ENCODE measurements around the gene SORCS2. TPM values are rescaled to one million over a fixed set of nuclear protein-coding genes. Genes with fewer than 3 reads are reported as not detected.
"Not testable (repeated sequence)": the region's sequence is repeated elsewhere in the genome, so short reads cannot be mapped to it uniquely, and the experiment has no call there.

Gene SORCS2
- total RNA-seq, 2 donors from 2014 or later = 1.5 to 1.7 TPM

DNA sequence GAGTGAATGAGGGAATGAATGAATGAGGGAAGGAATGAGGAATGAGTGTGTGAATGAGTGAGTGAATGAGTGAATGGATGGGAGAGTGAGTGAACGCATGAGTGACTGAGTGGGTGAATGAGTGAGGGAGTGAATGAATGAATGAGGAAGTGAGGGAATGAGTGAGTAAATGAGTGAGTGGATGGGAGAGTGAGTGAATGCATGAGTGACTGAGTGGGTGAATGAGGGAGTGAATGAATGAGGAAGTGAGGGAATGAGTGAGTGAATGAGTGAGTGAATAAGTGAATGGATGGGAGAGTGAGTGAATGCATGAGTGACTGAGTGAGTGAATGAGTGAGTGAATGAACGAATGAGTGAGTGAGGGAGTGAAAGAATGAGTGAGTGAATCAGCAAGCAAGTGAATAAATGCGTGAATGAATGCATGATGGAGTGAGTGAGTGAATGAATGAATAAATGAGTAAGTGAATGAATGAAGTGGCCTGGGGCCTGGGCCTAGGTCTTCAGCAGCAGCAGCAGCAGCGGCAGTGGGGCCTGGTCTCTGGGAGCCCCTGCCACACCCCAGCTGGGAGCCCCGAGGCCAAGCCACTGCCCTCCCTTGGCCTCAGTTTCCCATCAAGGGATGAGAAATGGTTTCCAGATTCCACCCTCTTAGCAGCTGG lies 258.6 kb downstream of the SORCS2 start:
- Histone ChIP-seq H3K27ac (no peak overlapping the region), H3K27me3 (no peaks in the 10 kb centered on the region), H3K4me1 (no peaks in the 10 kb centered on the region), H3K4me3 (no peak overlapping the region), H3K9me3 (no peaks in the 10 kb centered on the region), H3K36me3 (no peaks in the 10 kb centered on the region)
- TF ChIP-seq, protein P1, sequence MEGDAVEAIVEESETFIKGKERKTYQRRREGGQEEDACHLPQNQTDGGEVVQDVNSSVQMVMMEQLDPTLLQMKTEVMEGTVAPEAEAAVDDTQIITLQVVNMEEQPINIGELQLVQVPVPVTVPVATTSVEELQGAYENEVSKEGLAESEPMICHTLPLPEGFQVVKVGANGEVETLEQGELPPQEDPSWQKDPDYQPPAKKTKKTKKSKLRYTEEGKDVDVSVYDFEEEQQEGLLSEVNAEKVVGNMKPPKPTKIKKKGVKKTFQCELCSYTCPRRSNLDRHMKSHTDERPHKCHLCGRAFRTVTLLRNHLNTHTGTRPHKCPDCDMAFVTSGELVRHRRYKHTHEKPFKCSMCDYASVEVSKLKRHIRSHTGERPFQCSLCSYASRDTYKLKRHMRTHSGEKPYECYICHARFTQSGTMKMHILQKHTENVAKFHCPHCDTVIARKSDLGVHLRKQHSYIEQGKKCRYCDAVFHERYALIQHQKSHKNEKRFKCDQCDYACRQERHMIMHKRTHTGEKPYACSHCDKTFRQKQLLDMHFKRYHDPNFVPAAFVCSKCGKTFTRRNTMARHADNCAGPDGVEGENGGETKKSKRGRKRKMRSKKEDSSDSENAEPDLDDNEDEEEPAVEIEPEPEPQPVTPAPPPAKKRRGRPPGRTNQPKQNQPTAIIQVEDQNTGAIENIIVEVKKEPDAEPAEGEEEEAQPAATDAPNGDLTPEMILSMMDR (IDR thresholded peaks at IDR 0.05) = no peak
- no peak for DNase-seq (ENCODE audit: low spot score)

DNA sequence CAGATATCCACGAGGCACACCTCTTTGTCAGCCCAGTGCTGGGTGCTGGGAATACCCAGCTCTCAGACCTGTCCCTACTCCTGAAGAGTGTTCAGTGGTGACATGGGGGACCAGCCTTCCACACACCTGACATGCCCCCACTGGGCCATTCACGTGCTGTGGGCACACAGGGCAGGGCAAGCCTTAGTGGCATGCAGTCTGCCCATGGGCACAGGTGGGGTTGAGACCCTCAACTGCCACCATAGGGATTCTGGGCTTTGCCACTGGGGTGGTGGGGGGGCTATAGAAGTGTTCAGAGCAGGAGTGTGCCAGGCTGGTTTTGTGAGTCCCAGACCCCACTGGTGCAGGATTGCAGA lies 259.1 kb downstream of the SORCS2 start:
- Histone ChIP-seq H3K27ac (no peak overlapping the region), H3K4me1 (no peaks in the 10 kb centered on the region), H3K36me3 (no peaks in the 10 kb centered on the region), H3K9me3 (no peaks in the 10 kb centered on the region), H3K4me3 (no peak overlapping the region), H3K27me3 (no peaks in the 10 kb centered on the region)
- DNase-seq (ENCODE audit: low spot score) = no peak
- TF ChIP-seq, protein P1 (IDR thresholded peaks at IDR 0.05) = no peak

DNA sequence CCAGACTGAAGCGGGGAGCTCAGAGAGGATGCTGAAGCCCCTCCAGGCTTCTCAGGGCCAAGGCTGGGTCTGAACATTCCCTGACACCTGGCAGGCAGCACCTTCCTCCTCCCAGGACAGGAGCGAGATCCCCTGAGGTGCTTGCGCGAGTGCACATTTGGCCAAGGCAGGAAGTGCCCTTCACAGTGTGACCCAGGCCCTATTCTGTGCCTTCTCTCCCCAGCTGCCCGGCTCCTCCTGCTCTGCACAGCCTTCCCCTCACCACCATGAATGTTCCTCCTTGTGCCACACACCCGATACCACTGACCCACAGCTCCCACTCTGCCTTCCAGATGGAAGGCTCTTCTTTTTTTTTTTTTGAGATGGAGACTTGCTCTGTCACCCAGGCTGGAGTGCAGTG lies 259.5 kb downstream of the SORCS2 start:
- Histone ChIP-seq H3K9me3 (no peaks in the 10 kb centered on the region), H3K27ac (no peak overlapping the region), H3K27me3 (no peaks in the 10 kb centered on the region), H3K4me1 (no peaks in the 10 kb centered on the region), H3K4me3 (no peak overlapping the region), H3K36me3 (no peaks in the 10 kb centered on the region)
- no peak for DNase-seq (ENCODE audit: low spot score)
- TF ChIP-seq, protein P1 (IDR thresholded peaks at IDR 0.05) = no peak

DNA sequence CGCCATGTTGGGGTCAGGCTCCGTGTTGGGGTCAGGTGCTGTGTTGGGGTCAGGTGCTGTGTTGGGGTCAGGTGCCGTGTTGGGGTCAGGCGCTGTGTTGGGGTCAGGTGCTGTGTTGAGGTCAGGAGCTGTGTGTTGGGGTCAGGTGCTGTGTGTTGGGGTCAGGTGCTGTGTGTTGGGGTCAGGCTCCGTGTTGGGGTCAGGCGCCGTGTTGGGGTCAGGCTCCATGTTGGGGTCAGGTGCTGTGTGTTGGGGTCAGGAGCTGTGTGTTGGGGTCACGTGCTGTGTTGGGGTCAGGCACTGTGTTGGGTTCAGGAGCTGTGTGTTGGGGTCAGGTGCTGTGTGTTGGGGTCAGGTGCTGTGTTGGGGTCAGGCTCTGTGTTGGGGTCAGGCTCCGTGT lies 260.5 kb downstream of the SORCS2 start:
- H3K4me1 ChIP-seq; H3K9me3 ChIP-seq; H3K27ac ChIP-seq; DNase-seq (ENCODE audit: low spot score); H3K4me3 ChIP-seq; H3K27me3 ChIP-seq; H3K36me3 ChIP-seq: not testable (repeated sequence)

DNA sequence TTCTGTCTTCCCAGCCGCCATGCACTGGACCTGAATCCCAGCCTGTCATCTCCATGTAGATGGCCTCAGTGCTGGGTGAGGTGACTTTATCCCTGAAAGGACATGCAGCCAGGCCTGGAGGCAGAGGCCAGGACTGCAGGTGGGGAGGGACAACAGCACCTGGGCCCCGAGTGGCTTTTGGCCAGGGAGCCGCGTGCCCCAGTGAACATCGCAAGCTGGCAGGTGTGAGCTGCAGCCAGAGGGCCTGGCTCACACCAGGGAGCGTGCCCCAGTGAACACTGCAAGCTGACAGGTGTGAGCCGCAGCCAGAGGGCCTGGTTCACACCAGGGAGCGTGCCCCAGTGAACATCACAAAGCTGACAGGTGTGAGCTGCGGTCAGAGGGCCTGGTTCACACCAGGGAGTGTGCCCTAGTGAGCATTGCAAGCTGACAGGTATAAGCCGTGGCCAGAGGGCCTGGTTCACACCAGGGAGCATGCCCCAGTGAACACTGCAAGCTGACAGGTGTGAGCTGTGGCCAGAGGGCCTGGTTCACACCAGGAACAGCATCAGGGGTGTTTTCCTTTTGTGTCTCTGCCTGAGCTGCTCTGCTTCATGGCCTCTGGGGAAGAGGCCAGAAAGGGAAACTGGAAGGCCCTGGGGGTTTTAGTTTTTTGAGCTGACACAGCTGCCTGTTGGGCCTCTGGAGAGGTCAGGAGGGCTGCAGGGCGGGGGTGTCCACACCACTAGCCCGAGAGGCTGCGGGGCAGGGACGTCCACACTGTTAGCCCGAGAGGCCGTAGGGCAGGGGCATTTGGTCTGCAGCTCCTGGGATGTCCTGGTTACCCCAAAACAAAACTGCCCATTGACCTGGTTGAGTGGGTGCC lies 265.1 kb downstream of the SORCS2 start:
- H3K4me3 ChIP-seq = no peak overlapping the region

DNA sequence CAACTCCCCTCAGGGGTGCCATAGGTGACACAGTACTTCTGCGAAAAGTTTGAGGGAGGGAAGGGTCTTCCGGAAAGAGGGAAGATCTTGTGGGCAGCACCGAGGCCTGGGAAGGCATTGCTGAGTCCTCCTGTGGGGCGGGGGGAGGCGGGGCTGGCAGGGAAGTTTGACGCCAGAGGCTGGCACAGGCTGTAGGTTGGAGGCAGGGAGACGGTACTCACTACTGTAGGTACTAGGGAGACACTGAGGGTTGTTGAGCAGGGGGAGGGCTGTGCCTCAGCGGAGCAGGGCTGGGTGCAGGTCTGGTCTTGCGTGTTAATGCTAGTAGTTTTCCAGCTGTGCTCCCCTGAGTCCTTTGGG lies 265.7 kb downstream of the SORCS2 start:
- H3K4me3 ChIP-seq = no peak overlapping the region
- no peaks in the 10 kb centered on the region for H3K4me1 ChIP-seq
- no peaks in the 10 kb centered on the region for H3K27me3 ChIP-seq
- TF ChIP-seq, protein P1 (IDR thresholded peaks at IDR 0.05) = no peak
- no peak for DNase-seq (ENCODE audit: low spot score)
- no peaks in the 10 kb centered on the region for H3K36me3 ChIP-seq
- H3K27ac ChIP-seq = no peak overlapping the region
- H3K9me3 ChIP-seq = no peaks in the 10 kb centered on the region

More for the DNA sequence above, 265.1 kb downstream of the SORCS2 start:
- DNase-seq (ENCODE audit: low spot score) = no peak
- Histone ChIP-seq H3K27ac (no peak overlapping the region), H3K4me1 (no peaks in the 10 kb centered on the region), H3K9me3 (no peaks in the 10 kb centered on the region), H3K27me3 (no peaks in the 10 kb centered on the region), H3K36me3 (no peaks in the 10 kb centered on the region)
- TF ChIP-seq, protein P1 (IDR thresholded peaks at IDR 0.05) = no peak
